ENCODE measurements around the gene FNDC5. TPM values are rescaled to one million over a fixed set of nuclear protein-coding genes. Genes with fewer than 3 reads are reported as not detected.

FNDC5 gene
- total RNA-seq, 1 experiment from 2014 or later: not detected

DNA sequence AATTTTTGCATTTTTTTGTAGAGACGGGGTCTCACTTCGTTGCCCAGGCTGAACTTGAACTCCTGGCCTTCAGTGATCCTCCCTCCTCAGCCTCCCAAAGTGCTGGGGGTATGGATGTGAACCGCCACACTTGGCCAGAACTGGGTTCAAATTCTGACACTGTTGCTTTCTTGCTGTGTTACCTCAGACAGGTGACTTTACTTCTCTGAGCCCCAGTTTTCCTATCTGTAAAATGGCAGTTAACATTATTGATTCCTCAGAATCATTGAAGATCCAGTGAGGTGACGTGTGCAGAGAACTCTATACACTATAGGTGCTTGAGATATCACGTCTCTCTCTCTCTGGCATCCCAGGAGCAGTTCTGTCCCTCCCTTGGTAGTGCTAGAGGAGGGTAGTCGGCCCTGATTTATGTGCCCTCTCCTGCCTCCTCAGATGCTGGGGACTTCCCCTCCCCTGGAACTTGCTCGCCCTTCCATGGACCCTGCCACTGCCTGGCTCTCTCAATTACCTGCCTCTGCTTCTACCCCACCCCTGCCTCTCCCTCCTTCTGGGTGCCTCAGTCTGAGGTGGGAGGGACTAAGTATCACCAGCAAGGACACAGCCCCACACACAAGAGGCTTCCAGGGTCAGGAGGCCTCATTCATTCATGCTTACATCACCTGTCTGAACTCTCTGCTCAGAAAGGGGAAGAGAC lies 12.8 kb upstream of the FNDC5 start:
- Mint-ChIP-seq H3K27ac (ENCODE audit: unreplicated experiment) (no peak overlapping the region), H3K27me3 (ENCODE audit: unreplicated experiment) (peaks cover 54% of the 10 kb centered on the region), H3K36me3 (ENCODE audit: insufficient read depth, unreplicated experiment) (peaks cover 17% of the 10 kb centered on the region), H3K9me3 (ENCODE audit: low read depth, unreplicated experiment) (no peaks in the 10 kb centered on the region), H3K4me1 (ENCODE audit: low read depth, unreplicated experiment) (peaks cover 29% of the 10 kb centered on the region), H3K4me3 (ENCODE audit: low read depth, unreplicated experiment) (no peak overlapping the region)
- no peak for DNase-seq
- CTCF ChIA-PET: no interaction called here
- intact Hi-C loops (cut with micrococcal nuclease; ENCODE audit: unreplicated experiment): no loop called here
- BruUV-seq (replicated peaks): no TSS peak
- TF ChIP-seq, protein P1, sequence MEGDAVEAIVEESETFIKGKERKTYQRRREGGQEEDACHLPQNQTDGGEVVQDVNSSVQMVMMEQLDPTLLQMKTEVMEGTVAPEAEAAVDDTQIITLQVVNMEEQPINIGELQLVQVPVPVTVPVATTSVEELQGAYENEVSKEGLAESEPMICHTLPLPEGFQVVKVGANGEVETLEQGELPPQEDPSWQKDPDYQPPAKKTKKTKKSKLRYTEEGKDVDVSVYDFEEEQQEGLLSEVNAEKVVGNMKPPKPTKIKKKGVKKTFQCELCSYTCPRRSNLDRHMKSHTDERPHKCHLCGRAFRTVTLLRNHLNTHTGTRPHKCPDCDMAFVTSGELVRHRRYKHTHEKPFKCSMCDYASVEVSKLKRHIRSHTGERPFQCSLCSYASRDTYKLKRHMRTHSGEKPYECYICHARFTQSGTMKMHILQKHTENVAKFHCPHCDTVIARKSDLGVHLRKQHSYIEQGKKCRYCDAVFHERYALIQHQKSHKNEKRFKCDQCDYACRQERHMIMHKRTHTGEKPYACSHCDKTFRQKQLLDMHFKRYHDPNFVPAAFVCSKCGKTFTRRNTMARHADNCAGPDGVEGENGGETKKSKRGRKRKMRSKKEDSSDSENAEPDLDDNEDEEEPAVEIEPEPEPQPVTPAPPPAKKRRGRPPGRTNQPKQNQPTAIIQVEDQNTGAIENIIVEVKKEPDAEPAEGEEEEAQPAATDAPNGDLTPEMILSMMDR (IDR thresholded peaks at IDR 0.05; ENCODE audit: unreplicated experiment): no peak

GRCh38 chr1:32881871-32882850 lies 11.4 kb upstream of the FNDC5 start:
- TF ChIP-seq, protein P1 (IDR thresholded peaks at IDR 0.05; ENCODE audit: unreplicated experiment): no peak
- no peak overlapping the region for H3K27ac Mint-ChIP-seq (ENCODE audit: unreplicated experiment)
- BruUV-seq (replicated peaks): no TSS peak
- CTCF ChIA-PET: no interaction called here
- H3K4me1 Mint-ChIP-seq (ENCODE audit: low read depth, unreplicated experiment): peaks cover 36% of the 10 kb centered on the region
- intact Hi-C loops (cut with micrococcal nuclease; ENCODE audit: unreplicated experiment): no loop called here
- no peak overlapping the region for H3K4me3 Mint-ChIP-seq (ENCODE audit: low read depth, unreplicated experiment)
- peaks cover 17% of the 10 kb centered on the region for H3K36me3 Mint-ChIP-seq (ENCODE audit: insufficient read depth, unreplicated experiment)
- no peak for DNase-seq
- peaks cover 52% of the 10 kb centered on the region for H3K27me3 Mint-ChIP-seq (ENCODE audit: unreplicated experiment)
- no peaks in the 10 kb centered on the region for H3K9me3 Mint-ChIP-seq (ENCODE audit: low read depth, unreplicated experiment)

- TF ChIP-seq, protein P1 (IDR thresholded peaks at IDR 0.05; ENCODE audit: unreplicated experiment): no peak
- peaks cover 36% of the 10 kb centered on the region for H3K4me1 Mint-ChIP-seq (ENCODE audit: low read depth, unreplicated experiment)
- no peak for DNase-seq
- no TSS peak for BruUV-seq (replicated peaks)
- peaks cover 12% of the 10 kb centered on the region for H3K36me3 Mint-ChIP-seq (ENCODE audit: insufficient read depth, unreplicated experiment)
- no peaks in the 10 kb centered on the region for H3K9me3 Mint-ChIP-seq (ENCODE audit: low read depth, unreplicated experiment)
- CTCF ChIA-PET: no interaction called here
- H3K27me3 Mint-ChIP-seq (ENCODE audit: unreplicated experiment): peaks cover 45% of the 10 kb centered on the region
- no peak overlapping the region for H3K4me3 Mint-ChIP-seq (ENCODE audit: low read depth, unreplicated experiment)
- H3K27ac Mint-ChIP-seq (ENCODE audit: unreplicated experiment): peak overlapping the region; percentile 21
- intact Hi-C loops (cut with micrococcal nuclease; ENCODE audit: unreplicated experiment): no loop called here
Observed at GRCh38 chr1:32881291-32881690, 10.6 kb upstream of the FNDC5 start.

- peaks cover 33% of the 10 kb centered on the region for H3K4me1 Mint-ChIP-seq (ENCODE audit: low read depth, unreplicated experiment)
- no TSS peak for BruUV-seq (replicated peaks)
- H3K4me3 Mint-ChIP-seq (ENCODE audit: low read depth, unreplicated experiment): no peak overlapping the region
- CTCF ChIA-PET: interaction anchor here (0.6 to 1.2 kb wide), 2 partner anchors 14 to 29 kb away, joined by 3 read pairs; no protein-coding TSS in a partner anchor
- intact Hi-C loops (cut with micrococcal nuclease; ENCODE audit: unreplicated experiment): loop anchor here (10.0 kb wide), 1 partner anchor 474 kb away; no protein-coding TSS in a partner anchor
- no peak overlapping the region for H3K27ac Mint-ChIP-seq (ENCODE audit: unreplicated experiment)
- TF ChIP-seq, protein P1 (IDR thresholded peaks at IDR 0.05; ENCODE audit: unreplicated experiment): no peak
- H3K36me3 Mint-ChIP-seq (ENCODE audit: insufficient read depth, unreplicated experiment): peaks cover 3% of the 10 kb centered on the region
- no peak for DNase-seq
- H3K27me3 Mint-ChIP-seq (ENCODE audit: unreplicated experiment): peaks cover 40% of the 10 kb centered on the region
- no peaks in the 10 kb centered on the region for H3K9me3 Mint-ChIP-seq (ENCODE audit: low read depth, unreplicated experiment)
Observed at GRCh38 chr1:32878637-32879041, 7.9 kb upstream of the FNDC5 start.
